ENCODE results near the gene TBL3.

TBL3 gene

GRCh38 chr16:2015117-2015946, 43.5 kb downstream of the TBL3 start:
- Histone ChIP-seq H3K9ac (ENCODE audit: low read length) (peak overlapping the region; percentile 16), H3K27ac (ENCODE audit: low read depth, low read length) (no peak overlapping the region), H3K4me3 (ENCODE audit: low read length) (no peak overlapping the region)

GRCh38 chr16:2015947-2016208, 44.0 kb downstream of the TBL3 start:
- Histone ChIP-seq H3K27ac (ENCODE audit: low read depth, low read length) (no peak overlapping the region), H3K4me1 (ENCODE audit: control insufficient read depth, insufficient read depth, low read length) (no peaks in the 10 kb centered on the region), H3K9ac (ENCODE audit: low read length) (peak overlapping the region; percentile 16), H3K27me3 (ENCODE audit: control insufficient read depth, insufficient read depth, low read length) (peaks cover 19% of the 10 kb centered on the region), H3K36me3 (ENCODE audit: control insufficient read depth, insufficient read depth, low read length) (no peaks in the 10 kb centered on the region), H3K4me3 (ENCODE audit: low read length) (no peak overlapping the region)

More at GRCh38 chr16:2015117-2015946, 43.5 kb downstream of the TBL3 start:
- Histone ChIP-seq H3K27me3 (ENCODE audit: control insufficient read depth, insufficient read depth, low read length) (peaks cover 14% of the 10 kb centered on the region), H3K36me3 (ENCODE audit: control insufficient read depth, insufficient read depth, low read length) (no peaks in the 10 kb centered on the region), H3K4me1 (ENCODE audit: control insufficient read depth, insufficient read depth, low read length) (peaks cover 3% of the 10 kb centered on the region)

- Histone ChIP-seq H3K4me1 (ENCODE audit: control insufficient read depth, insufficient read depth, low read length) (no peaks in the 10 kb centered on the region), H3K27ac (ENCODE audit: low read depth, low read length) (no peak overlapping the region), H3K36me3 (ENCODE audit: control insufficient read depth, insufficient read depth, low read length) (no peaks in the 10 kb centered on the region), H3K4me3 (ENCODE audit: low read length) (no peak overlapping the region), H3K9ac (ENCODE audit: low read length) (no peak overlapping the region), H3K27me3 (ENCODE audit: control insufficient read depth, insufficient read depth, low read length) (peaks cover 19% of the 10 kb centered on the region)
Measured at GRCh38 chr16:2016407-2016922, 44.6 kb downstream of the TBL3 start.

DNA sequence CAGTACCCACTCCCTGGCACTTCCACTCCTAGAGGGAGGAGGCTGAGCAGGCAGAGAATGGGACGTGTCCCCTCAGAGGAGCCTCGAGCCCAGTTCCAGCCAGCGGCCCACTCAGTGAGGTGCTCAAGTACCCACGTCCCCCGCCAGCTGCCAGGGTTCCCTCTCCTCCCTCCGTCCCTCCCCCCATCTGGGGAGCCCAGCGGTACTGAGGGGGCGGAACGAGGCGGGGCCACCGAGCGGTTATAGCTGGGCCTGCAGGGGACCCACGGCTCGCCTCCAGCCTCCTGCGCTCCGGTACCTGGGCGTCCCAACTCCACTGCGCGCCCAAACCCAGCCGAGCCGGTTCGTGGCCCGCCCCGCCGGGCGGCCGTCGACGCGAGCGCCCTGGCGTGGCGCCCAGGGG, 47.7 kb downstream of the TBL3 start, which contains the start of gene NPW:
TSS of gene NPW (plus strand) at position 268 of the 403 bp plus-strand sequence.
- H3K4me3 ChIP-seq (ENCODE audit: low read length), result no peak within 1 kb of the TSS
- peaks cover 6% of the 10 kb centered on the region for H3K4me1 ChIP-seq (ENCODE audit: control insufficient read depth, insufficient read depth, low read length)
- peaks cover 22% of the 10 kb centered on the region for H3K27me3 ChIP-seq (ENCODE audit: control insufficient read depth, insufficient read depth, low read length)
- no peak within 1 kb of the TSS for H3K27ac ChIP-seq (ENCODE audit: low read depth, low read length)
- no peaks in the 10 kb centered on the region for H3K36me3 ChIP-seq (ENCODE audit: control insufficient read depth, insufficient read depth, low read length)
- H3K9ac ChIP-seq (ENCODE audit: low read length), result no peak within 1 kb of the TSS

DNA sequence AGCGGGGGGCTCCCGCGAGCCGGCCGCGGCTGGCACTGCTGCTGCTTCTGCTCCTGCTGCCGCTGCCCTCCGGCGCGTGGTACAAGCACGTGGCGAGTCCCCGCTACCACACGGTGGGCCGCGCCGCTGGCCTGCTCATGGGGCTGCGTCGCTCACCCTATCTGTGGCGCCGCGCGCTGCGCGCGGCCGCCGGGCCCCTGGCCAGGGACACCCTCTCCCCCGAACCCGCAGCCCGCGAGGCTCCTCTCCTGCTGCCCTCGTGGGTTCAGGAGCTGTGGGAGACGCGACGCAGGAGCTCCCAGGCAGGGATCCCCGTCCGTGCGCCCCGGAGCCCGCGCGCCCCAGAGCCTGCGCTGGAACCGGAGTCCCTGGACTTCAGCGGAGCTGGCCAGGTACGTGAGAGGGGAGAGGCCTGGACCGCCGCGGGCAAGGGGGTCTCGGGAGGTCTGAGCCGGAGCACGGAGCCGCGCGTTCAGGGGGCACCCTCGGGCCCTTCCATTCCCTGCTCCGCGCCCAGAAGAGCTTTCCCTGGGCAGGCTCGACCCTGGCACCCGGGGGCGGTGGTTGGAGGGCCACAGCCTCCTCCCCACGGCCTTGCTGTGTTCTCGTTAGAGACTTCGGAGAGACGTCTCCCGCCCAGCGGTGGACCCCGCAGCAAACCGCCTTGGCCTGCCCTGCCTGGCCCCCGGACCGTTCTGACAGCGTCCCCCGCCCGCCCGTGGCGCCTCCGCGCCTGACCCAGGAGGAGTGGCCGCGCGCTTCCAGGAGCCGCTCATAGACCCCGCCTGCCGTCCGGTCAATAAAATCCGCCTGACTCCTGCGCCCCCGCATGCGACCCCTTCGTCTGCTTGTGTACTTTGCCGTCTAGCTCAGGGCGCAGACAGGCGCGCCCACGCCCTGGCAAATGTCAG, 48.3 kb downstream of the TBL3 start:
- Histone ChIP-seq H3K4me3 (ENCODE audit: low read length) (no peak overlapping the region), H3K4me1 (ENCODE audit: control insufficient read depth, insufficient read depth, low read length) (peaks cover 6% of the 10 kb centered on the region), H3K27me3 (ENCODE audit: control insufficient read depth, insufficient read depth, low read length) (peaks cover 22% of the 10 kb centered on the region)

DNA sequence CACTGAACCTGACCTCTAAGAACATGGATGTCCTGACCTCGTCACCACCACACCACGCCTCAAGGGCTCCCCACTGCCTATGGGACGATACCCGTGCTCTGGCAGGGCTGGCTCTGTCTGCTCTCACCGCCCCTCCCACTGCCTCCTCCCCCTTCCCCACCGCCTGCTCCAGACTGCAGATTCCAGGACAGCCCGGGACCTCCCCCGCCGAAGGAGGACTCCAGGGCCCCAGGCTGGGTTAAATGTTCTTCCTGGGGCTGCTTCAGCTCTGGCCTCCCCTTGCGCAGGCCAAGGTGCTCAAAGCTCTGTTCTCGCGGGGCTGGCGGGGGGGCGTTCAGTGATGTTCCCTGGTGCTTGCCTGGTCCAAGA, 50.9 kb downstream of the TBL3 start:
- Histone ChIP-seq H3K9ac (ENCODE audit: low read length) (no peak overlapping the region), H3K4me1 (ENCODE audit: control insufficient read depth, insufficient read depth, low read length) (peaks cover 9% of the 10 kb centered on the region), H3K4me3 (ENCODE audit: low read length) (peak overlapping the region; percentile 23), H3K36me3 (ENCODE audit: control insufficient read depth, insufficient read depth, low read length) (no peaks in the 10 kb centered on the region), H3K27ac (ENCODE audit: low read depth, low read length) (no peak overlapping the region), H3K27me3 (ENCODE audit: control insufficient read depth, insufficient read depth, low read length) (peaks cover 22% of the 10 kb centered on the region)

More for the DNA sequence above, 48.3 kb downstream of the TBL3 start:
- Histone ChIP-seq H3K9ac (ENCODE audit: low read length) (no peak overlapping the region), H3K27ac (ENCODE audit: low read depth, low read length) (no peak overlapping the region), H3K36me3 (ENCODE audit: control insufficient read depth, insufficient read depth, low read length) (no peaks in the 10 kb centered on the region)

- H3K9ac ChIP-seq (ENCODE audit: low read length), result no peak overlapping the region
- H3K4me3 ChIP-seq (ENCODE audit: low read length), result peak overlapping the region; percentile 44
- peak overlapping the region; percentile 38 for H3K27ac ChIP-seq (ENCODE audit: low read depth, low read length)
- H3K4me1 ChIP-seq (ENCODE audit: control insufficient read depth, insufficient read depth, low read length), result peaks cover 10% of the 10 kb centered on the region
- H3K27me3 ChIP-seq (ENCODE audit: control insufficient read depth, insufficient read depth, low read length), result peaks cover 22% of the 10 kb centered on the region
- no peaks in the 10 kb centered on the region for H3K36me3 ChIP-seq (ENCODE audit: control insufficient read depth, insufficient read depth, low read length)
Measured at GRCh38 chr16:2023092-2024031, 51.5 kb downstream of the TBL3 start.

GRCh38 chr16:2024032-2024420, 52.2 kb downstream of the TBL3 start:
- Histone ChIP-seq H3K36me3 (ENCODE audit: control insufficient read depth, insufficient read depth, low read length) (no peaks in the 10 kb centered on the region), H3K27me3 (ENCODE audit: control insufficient read depth, insufficient read depth, low read length) (peaks cover 20% of the 10 kb centered on the region), H3K4me3 (ENCODE audit: low read length) (no peak overlapping the region), H3K9ac (ENCODE audit: low read length) (no peak overlapping the region), H3K4me1 (ENCODE audit: control insufficient read depth, insufficient read depth, low read length) (peaks cover 10% of the 10 kb centered on the region), H3K27ac (ENCODE audit: low read depth, low read length) (peak overlapping the region; percentile 38)

DNA sequence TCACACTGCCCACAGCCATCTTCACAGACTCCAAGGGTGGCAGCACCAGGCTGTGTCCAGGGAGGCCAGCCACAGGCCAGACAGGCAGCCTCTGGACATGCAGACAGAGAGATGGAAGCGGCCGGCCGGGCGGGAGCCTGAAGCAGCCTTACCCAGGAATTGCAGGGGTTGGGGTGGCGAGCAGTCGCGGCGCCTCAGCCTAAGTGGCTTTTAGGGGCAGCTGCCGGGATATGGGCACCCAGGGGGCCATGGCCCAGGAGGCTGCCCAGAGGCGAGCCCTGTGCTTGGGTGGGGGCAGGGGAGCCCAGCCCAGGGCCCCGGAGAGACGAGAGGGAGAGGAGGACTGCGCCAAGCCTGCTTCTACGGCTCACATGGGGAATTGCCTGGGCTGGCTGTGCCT, 53.4 kb downstream of the TBL3 start:
- Histone ChIP-seq H3K4me3 (ENCODE audit: low read length) (no peak overlapping the region), H3K27ac (ENCODE audit: low read depth, low read length) (no peak overlapping the region), H3K4me1 (ENCODE audit: control insufficient read depth, insufficient read depth, low read length) (peaks cover 10% of the 10 kb centered on the region), H3K9ac (ENCODE audit: low read length) (no peak overlapping the region), H3K27me3 (ENCODE audit: control insufficient read depth, insufficient read depth, low read length) (peaks cover 8% of the 10 kb centered on the region), H3K36me3 (ENCODE audit: control insufficient read depth, insufficient read depth, low read length) (peaks cover 3% of the 10 kb centered on the region)

DNA sequence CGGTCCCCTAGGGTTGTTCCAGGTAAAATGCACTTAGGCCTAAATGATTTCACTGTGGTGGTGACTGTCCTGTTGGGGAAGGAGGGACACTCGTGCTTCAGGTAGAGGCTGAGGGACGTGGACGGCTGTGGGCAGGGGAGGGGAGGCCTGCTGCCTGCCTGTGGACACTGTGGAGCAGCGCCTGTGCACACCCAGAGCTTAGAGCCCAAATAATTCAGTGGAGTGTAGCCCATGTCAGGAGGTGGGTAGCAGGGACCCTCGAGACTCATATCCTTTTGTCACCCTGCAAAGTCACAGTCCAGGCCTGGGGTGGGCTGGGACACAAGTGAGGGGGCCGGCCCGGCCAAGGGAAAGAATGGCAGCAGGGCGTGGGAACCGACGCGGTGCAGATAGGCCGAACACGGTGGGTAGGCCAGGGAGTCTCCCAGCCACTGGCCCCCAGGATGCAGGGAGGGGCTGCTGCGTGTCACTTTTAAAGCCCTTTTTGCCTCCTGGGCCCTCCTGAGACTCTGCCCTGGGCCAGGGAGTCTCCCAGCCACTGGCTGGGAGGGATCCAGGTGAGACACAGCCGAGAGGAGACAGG, 54.1 kb downstream of the TBL3 start:
- Histone ChIP-seq H3K27me3 (ENCODE audit: control insufficient read depth, insufficient read depth, low read length) (peaks cover 3% of the 10 kb centered on the region), H3K4me1 (ENCODE audit: control insufficient read depth, insufficient read depth, low read length) (peaks cover 10% of the 10 kb centered on the region), H3K4me3 (ENCODE audit: low read length) (peak overlapping the region; percentile 20)

GRCh38 chr16:2026461-2027023, 54.7 kb downstream of the TBL3 start, which contains the start of gene NHERF2:
NHERF2 (plus strand) TSS chr16:2026902; CDS start chr16:2027006, 104 bp downstream.
- Histone ChIP-seq H3K27me3 (ENCODE audit: control insufficient read depth, insufficient read depth, low read length) (peaks cover 2% of the 10 kb centered on the region), H3K9ac (ENCODE audit: low read length) (no peak within 1 kb of the TSS), H3K27ac (ENCODE audit: low read depth, low read length) (no peak within 1 kb of the TSS), H3K4me1 (ENCODE audit: control insufficient read depth, insufficient read depth, low read length) (peaks cover 10% of the 10 kb centered on the region), H3K36me3 (ENCODE audit: control insufficient read depth, insufficient read depth, low read length) (peaks cover 3% of the 10 kb centered on the region), H3K4me3 (ENCODE audit: low read length) (peak within 1 kb of the TSS; percentile 60)

More for the DNA sequence above, 54.1 kb downstream of the TBL3 start:
- Histone ChIP-seq H3K36me3 (ENCODE audit: control insufficient read depth, insufficient read depth, low read length) (peaks cover 3% of the 10 kb centered on the region), H3K9ac (ENCODE audit: low read length) (no peak overlapping the region), H3K27ac (ENCODE audit: low read depth, low read length) (no peak overlapping the region)

Measured in rectal smooth muscle tissue (tissue), 1 donor.